Activated T-helper 1 cell treated with Interleukin-2 at 50 U/mL for 16 hours (primary cell): Measurements from ENCODE around the gene NR6A1.
A peak's percentile ranks its signal among the peaks of the same experiment; 100 is the strongest.

Experiments used
- DNase-seq: peaks from one replicate; pipeline ENCODE4 v3.0.0-alpha.2; 2020; ENCODE audit warnings: low read depth

NR6A1 gene

DNA sequence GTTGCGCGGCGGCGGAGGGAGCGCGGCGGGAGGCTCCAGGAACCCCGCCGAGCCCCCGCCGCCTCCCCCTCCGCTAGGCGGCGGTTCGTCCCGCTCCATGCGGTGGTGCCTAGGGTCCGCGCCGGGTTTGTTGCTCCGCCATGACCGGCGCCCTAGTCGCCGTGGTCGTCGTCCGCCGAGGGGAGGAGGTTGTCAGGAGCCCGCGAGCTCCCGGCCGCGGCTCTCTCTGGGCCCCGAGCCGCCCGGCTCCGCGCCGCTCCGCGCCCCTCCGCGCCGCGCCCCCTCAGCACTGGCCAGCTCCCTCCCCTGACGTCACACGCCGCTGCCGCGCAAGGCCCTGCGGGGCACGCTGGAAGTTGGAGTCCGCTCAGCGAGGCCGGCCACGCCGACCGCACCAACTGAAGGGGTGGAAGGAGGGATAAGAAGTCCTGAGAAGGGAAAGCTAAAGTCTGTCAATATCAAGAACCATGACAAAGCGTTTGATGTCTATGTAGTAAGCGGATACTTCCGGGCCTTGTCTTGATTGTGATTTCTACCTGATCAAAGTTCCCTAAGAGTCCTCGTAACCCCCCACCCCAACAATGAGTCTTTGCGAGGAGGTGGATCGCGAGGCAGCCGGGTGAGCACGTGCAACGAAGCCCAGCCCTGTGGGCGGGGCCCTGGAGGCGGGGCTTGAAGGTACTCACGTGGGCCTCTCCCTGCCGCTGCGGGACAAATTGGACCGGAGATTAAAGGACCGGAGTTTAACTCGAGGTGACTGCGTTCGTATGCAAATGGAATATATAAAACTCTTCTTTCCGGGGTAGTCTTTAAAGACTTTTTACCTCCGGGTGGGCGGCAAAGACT, at the start of gene NR6A1:
Gene NR6A1 (minus strand): TSS at position 291 of the 846 bp plus-strand sequence.
- peak; percentile 85 for DNase-seq

DNA sequence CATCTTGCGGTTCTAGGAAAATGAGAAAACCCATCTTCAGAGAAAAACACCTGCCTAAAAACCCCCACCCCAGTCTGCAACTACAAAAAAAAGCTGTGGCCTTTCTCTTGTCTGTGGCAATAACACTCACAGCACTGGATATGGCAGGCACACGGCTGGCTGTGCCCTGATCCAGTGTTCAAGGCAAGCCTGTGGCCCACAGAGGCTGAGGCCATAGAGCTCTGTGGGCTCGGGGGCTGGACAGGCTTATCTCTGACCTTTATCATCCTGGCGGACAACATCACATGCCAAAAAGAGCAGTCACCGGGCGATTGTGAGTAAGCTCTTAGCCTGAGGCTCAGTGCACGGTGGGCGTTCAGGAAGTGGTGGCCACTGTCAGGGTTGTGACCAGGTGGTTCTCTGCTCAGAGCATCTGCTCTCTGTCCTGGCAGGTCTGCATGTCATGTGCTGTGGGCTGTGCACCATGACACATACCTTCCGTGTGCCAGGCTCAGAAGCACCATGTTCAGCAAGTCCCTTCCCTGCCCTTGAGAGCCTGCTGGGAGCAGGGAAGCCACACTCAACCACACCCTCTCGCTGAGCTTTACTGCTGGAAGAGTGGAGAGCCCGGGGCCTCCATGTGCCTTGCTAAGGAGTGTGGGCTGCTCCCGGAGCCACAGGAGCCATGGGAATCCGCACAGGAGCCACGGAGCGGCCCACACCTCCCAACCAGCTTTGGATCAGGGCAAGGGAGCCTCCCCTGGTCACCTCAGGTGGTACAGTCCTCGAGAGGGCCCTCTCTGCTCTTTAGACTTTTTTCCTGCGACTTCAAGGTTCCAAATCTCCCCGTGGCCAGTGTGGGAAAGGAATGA, 47.5 kb upstream of the NR6A1 start:
- DNase-seq, result no peak

DNA sequence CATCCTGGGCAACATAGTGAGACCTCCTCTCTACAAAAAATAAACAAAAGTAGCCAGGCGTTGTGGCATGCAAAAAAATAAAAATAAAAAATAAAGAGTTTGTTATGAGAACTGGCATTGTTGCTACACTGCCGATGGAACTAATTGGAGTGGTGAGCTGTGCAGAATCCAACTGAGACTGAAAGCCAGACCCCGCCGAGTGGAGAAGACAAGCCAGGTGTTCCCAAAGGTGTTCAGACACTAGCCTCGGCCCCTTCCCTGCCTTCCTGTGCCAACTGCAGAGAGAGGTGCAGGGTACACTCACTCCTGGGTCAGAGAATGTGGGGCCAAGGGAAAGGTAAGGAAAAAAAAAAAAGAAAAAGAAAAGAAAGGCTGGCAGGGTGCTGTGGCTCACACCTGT, 44.5 kb upstream of the NR6A1 start:
- no peak for DNase-seq

DNA sequence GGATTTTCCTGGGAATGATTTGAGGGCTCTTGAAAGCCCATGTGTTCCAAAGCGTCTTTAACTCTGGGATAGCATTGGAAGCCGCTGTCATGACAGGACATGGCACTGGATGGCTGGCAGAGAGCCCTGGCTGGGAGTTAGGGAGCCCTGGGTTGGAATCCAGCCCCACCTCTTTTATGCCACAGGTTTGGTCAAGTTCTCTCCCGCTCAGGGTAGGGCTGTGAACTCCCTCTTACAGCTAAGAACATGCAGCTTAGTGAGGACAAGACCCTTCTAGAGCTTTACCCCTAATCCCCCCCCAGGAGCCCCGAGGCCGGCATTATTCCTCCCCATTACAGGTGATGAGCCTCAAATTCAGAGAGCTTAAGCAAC, 43.0 kb upstream of the NR6A1 start:
- DNase-seq, result no peak

DNA sequence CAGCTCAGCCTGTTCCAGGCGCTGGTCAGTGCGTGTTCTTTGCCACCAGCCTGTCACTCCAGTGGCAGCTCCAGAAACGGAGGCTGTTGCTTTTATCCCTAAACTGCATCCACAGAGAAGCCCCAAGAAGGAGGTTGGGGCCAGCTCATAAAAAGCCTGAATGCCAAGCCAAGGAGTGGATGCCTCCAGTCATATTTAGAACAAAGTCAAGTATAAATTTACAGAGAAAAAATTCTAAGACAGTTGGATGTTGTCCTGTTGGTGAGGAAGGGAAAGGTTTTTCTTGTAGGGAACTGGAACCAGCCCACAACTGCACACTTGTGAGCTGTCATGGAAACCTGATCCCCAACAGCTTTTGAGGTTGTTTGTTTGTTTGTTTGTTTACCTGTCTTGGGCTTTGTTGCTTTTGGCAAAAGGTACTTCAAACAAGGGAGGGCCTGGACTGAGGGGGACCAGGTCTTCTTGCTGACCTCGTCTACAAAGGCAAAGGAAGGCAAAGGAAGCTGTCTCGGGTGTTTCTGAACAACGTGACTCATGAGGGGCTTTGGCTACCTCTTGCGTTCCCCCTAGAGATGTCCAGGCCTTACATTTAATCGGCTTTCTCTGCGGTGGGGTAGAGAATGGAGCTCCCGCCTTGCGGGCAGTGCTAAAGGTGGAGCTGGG, 42.5 kb upstream of the NR6A1 start:
- no peak for DNase-seq

DNA sequence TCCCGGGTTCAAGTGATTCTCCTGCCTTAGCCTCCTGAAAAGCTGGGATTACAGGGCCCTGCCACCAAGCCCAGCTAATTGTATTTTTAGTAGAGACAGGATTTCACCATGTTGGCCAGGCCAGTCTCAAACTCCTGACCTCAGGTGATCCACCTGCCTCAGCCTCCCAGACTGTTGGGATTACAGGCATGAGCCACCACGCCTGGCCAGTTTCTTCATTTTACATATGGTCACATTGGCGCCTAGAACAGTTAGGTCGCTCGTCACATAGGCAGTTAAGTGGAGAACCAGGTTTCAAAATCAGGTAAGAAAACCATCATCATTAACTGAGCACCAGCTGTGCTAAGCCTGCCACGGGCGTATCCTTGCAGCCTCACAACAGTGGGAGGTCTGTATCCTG, 41.9 kb upstream of the NR6A1 start:
- DNase-seq, result no peak

DNA sequence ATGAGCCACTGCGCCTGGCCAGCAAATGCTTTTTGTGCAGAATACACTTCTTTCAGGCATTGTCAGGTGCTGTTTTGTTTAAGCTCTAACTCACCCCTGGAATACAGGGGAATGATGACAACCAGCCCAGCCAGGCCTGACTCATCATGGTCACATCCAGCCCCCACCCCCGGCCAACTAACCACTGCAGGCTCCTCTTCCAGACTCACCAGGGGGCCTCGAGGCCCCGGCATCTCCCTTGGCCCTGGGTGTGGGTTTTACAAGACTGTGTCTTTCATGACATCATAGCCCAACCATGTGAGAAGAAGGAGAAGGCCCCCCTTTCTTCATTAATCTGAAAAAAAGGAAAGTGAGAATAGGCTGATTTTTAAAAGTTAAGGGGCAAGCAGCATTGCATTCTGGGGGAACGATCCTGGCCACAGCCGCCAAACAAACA, 41.3 kb upstream of the NR6A1 start:
- DNase-seq, result no peak

DNA sequence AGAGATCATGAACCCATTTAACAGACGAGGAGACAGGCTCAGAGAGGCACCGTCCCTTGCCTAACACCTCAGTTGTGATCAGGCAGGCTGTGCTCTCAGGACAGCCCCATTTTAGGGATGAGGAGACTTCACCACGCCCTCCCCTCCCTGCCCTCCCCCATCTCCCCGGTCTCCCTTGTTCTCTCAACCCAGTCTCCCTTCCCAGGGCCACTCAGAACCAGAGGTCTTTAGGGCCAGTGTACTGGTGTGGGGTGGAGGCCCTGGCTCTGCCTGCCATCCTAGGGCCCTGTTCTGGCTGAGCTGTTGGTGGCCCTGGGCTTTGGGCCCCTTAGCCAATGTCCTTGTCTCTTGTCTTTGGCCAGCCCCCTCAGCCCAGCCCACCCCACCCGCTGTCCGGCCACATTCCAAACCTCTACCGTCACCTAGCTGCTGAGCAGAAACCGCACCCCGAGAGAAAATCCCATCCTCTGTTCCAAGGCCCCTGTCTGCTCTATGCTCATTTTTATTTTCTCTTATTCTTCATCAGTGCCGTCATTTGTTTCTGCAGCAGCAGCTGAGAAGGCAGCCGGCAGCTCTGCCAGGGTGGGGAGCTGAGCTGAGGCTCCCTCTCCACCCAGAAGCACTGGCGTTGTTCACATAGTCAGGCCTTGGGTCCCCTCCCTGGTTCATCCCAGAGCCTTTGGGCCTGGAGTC, 39.7 kb upstream of the NR6A1 start:
- no peak for DNase-seq

DNA sequence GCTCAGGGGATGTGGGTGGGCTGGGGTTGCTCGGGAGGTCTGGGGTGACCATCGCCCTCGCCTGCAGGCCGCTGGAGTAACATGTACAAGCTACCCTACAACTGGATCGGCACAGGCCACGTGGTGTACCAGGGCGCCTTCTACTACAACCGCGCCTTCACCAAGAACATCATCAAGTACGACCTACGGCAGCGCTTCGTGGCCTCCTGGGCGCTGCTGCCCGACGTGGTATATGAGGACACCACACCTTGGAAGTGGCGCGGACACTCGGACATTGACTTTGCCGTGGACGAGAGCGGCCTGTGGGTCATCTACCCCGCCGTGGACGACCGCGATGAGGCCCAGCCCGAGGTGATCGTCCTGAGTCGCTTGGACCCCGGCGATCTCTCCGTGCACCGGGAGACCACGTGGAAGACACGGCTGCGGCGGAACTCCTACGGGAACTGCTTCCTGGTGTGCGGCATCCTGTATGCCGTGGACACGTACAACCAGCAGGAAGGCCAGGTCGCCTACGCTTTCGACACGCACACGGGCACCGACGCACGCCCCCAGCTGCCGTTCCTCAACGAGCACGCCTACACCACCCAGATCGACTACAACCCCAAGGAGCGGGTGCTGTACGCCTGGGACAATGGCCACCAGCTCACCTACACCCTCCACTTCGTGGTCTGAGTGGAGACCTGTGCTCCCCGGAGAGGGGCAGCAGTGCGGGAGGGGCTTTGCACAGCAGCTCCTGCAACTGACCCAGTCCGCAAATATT, 38.8 kb upstream of the NR6A1 start:
- DNase-seq, result no peak

DNA sequence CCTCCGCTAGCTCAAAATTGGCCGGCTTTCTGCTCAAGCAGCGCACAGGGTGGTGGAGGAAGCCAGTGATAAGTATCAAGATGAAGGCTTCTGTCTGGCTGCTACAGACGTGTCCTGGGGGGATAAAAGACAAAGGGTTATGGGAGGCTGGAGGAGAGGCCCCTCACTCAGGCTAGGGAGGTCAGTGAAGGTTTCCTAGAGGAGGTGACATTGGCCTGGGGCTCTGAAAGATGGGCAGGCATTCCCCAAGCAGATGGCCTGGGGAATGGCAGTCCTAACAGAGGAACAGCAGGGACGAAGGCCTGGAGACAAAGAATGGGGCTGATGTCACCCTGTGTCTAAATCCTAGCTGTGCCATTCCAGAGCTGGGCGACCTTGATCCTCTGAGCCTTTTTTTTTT, 38.1 kb upstream of the NR6A1 start:
- DNase-seq, result no peak

DNA sequence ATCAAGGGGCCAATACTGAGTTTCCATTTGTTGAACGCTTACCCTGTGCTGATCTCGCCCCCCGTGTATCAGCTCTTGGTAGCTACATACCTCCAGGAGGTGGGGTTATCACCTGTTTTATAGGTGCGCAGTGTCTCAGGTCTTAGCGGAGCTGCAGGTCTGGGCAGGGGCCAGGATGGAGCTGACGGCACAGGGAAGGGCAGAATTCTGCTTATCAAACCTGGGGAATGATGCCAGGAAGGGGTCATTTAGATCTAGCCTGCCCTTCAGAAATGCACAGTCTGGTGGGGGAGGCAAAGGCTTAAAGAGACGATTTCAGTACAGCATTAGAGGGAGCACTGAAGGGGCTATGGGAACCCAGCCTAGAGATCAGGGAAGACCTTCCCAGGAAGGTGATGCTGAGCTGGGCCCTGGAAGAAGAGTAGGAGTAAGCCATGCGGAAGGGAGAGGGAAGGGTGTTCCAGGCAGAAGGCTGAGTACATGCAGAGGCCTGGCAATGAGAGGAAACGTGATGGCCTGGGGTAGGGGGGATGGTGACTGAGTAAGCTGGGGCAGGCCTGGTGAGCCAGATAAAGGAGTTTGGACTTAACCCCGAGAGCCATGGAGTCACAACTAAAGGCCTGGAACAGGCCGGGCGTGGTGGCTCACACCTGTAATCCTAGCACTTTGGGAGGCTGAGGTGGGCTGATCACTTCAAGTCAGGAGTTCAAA, 37.3 kb upstream of the NR6A1 start:
- DNase-seq, result no peak

DNA sequence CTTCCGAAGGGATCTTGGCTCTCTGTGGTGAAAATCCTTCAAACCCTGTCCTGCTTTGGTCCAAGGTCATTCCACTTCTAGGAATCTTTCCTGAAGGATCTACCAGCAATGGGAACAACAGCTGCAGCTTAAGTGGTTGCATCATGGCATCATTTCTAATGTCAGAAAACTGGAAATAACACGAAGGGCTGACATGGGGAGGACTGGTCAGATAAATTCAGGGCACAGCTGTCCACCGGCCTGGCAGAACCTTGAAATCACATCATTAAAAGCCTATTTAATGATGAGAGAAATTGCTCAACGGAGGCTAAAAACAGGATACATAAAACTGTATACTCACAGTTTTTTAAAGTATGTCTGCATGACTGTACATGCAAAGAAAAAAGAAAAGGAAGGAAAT, 34.1 kb upstream of the NR6A1 start:
- DNase-seq, result no peak

DNA sequence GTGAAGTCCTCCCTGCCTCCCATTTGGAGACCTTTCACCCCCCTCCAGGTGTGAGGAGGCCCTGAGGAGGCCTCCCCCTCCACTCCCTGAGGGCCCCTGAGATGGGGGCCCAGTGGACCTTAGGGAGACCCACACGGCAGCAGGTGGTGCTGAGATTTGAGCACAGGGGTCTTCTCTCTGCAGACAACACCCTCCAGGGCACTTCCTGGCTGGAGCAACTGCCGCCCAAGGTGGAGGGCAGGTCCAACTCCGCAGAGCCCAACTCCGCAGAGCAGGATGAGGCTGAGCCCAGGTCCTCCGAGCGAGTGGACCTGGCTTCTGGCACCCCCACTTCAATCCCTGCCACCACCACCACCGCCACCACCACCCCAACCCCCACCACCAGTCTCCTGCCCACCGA, 32.8 kb upstream of the NR6A1 start:
- DNase-seq, result no peak

DNA sequence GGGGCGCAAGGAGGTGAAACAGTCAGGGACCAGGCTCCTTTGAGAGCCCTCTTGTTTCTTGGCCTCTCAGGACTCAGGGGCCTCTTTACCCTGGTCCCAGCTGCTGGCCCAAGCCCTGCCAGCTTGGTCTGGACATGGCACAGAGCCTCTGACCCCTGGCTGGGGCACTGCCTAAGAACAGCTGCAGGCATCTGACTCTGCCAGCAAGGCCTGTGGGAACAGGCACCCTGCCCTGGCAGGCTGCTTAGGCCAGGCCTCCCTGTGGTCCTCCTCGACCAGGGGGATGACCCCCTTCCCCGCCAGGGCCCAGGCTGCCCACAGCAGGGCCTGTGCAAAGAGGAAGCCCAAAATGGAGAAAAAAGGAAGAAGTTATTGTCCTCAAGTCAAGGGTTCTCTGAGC, 31.3 kb upstream of the NR6A1 start:
- DNase-seq, result no peak

DNA sequence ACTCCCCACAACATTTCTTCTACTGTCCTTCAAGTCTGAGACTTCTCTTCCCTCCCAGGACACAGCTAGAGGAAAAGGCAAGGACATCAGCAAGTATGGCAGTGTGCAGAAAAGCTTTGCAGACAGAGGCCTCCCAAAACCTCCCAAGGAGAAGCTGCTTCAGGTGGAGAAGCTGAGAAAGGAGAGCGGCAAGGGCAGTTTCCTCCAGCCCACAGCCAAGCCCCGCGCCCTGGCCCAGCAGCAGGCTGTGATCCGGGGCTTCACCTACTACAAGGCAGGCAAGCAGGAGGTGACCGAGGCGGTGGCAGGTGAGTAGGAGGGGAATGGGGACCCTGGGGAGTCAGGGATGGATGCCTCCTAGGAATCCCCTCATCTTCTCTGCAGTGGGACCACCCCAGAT, 30.2 kb upstream of the NR6A1 start:
- no peak for DNase-seq

DNA sequence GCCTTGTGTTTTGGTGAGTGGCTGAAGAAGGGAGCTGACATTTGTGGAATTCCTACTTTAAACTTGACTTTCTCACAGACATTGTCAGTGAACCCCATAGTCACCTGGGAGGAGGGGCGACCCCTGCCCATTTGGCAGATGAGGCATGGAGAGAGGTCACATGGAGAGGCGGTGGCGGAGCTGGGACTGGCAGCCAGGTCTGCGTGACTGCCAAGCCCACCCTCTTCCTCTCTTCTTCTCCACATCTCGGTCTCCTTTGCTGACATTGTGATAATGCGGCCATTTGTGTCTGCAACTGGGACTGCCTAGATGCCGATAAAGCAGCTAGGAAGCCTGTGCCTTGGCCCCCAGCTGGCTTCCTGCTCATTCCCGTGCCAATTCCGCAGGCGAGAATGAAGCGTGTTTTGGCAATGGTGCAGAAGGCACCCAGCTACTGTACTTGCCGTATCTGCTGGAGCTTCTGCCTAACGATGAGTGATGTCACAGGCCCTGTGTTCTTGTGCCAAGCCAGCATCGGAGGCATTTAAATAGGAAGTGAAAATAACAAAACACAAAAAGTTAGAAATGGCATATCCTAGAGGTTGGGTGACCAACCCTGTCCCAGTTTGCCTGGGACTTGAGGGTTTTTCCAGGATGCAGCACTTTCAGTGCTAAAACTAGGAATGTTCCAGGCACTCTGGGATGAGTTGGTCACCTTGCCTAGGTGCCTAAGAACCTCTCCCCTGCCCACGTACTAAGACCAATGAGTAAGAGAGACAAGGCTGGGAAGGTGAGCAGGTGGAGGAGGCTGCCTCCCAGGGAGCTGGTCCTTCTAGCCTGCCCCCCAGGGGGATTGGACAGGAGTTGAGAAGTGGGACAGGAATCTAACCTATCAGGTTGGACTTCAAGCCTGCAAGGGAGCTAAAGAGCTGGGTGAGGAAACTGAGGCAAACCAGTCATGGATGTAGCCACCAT, 29.5 kb upstream of the NR6A1 start:
- no peak for DNase-seq

DNA sequence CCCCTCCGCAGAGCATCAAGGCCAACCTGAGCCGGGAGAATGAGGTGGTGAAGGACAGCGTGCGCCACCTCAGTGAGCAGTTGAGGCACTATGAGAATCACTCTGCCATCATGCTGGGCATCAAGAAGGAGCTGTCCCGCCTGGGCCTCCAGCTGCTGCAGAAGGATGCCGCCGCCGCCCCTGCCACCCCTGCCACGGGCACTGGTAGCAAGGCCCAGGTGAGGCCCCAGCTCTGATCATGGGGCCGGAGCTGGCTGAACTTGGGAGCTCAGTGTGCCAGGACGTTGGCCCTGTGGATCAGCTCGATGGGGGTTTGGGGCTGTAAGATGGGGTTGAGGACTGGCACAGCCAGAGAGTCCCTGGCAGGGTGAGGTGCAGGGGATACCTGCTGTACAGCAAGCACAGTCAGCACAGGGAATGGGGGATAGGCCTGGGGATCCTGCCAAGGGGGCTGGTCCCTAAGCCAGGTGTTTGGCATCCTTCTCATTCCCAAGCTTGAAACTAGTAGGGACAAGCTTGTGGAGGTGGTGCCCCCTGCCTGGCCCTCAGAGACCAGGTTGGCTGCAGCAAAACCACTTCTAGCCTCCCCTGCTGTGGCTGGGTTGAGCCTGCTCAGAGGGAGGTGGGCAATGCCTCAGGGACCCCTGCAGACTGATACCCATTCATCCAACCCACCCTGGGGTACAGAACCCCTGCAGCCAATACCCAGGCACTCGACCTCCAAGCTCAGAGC, 28.3 kb upstream of the NR6A1 start:
- DNase-seq, result no peak

DNA sequence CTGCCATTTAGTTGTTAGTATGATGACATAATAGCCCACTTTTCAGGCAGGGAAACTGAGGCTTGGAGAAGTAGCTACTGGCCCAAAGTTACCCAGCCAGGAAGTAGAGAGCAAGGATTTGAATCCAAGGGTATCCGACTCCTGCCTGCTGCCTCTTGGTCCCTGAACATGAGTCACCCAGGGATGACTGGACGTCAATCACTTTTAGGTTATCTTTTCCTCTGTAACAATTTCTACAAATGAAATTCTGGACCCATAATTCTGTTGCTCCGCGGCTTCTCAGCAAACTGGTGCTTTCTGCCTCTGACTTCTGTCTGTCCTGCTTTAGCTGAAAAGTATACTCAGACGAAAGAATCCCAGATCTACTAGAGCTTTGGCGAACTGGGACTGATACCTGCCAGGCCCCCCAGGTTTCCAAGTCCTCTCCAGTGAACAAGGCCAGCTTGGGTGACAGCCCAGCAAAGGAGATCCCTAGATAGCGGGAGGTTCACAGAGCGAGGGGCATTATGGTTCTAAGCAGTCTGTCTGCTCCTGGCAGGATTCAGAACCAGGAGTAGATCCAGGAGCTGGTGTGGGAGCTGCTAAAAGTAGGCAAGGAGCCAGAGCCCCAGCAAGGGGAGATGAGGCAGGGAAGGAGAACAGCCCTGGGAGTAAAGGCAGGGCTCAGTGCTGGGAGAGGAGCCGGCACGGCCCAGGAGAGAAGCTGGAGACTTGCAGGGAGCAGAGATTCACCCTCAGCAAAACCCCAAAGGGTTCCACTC, 26.4 kb upstream of the NR6A1 start:
- no peak for DNase-seq
